SK-N-SH (cell line): ENCODE measurements around the gene NECAB2.

Experiments used
- CHD2 ChIP-seq: fragments of 150-350 bp; IDR thresholded peaks from 2 replicates; pipeline ENCODE4 v1.6.1; 2018; ENCODE audit warnings: low read length; ENCODE audit not compliant: partially characterized antibody
- CTCF ChIP-seq: fragments of 200-600 bp; sonication (generic); IDR thresholded peaks from 2 replicates; pipeline ENCODE4 v1.6.1; 2017; ENCODE audit warnings: antibody characterized with exemption, mild to moderate bottlenecking, moderate library complexity
- EZH2phosphoT487 ChIP-seq: fragments of 200-600 bp; sonication (generic); IDR thresholded peaks from 2 replicates; pipeline ENCODE4 v1.6.1; 2017; ENCODE audit warnings: low read depth, mixed run types, mild to moderate bottlenecking, antibody characterized with exemption, moderate library complexity, borderline replicate concordance
- MAX ChIP-seq: IDR thresholded peaks from 2 replicates; pipeline ENCODE4 v1.4.0; 2012; ENCODE audit warnings: low read depth
- MXI1 ChIP-seq: IDR thresholded peaks from 2 replicates; pipeline ENCODE4 v1.6.1; 2012; ENCODE audit warnings: mild to moderate bottlenecking, low read depth, low read length, improper control_type of control experiment
- NRF1 ChIP-seq: IDR thresholded peaks from 2 replicates; pipeline ENCODE4 v1.6.1; 2012; ENCODE audit warnings: low read depth, mild to moderate bottlenecking, low read length
- PBX3 ChIP-seq: IDR thresholded peaks from 2 replicates; pipeline ENCODE4; 2012
- RFX5 ChIP-seq: IDR thresholded peaks from 2 replicates; pipeline ENCODE4 v1.6.1; 2012; ENCODE audit warnings: mild to moderate bottlenecking, improper control_type of control experiment, low read length
- TAF1 ChIP-seq: IDR thresholded peaks from 2 replicates; pipeline ENCODE4 v1.6.1; 2012; ENCODE audit warnings: low read depth, mild to moderate bottlenecking, low read length, moderate library complexity, borderline replicate concordance
- YY1 ChIP-seq: IDR thresholded peaks from 2 replicates; pipeline ENCODE4 v1.4.0; 2012; ENCODE audit warnings: low read depth, mild to moderate bottlenecking

GRCh38 chr16:84005391-84005790 lies 37.3 kb downstream of the NECAB2 start:
- no peak for TF ChIP-seq TAF1
- no peak for TF ChIP-seq EZH2phosphoT487
- no peak for TF ChIP-seq CTCF
- TF ChIP-seq PBX3 = no peak
- TF ChIP-seq RFX5 = no peak
- TF ChIP-seq MAX = no peak
- TF ChIP-seq MXI1 = no peak
- no peak for TF ChIP-seq YY1
- TF ChIP-seq CHD2 = no peak
- no peak for TF ChIP-seq NRF1
